Progenitor cell of endocrine pancreas (in vitro differentiated cells): ENCODE results near the gene TNFAIP1. TPM values are rescaled to one million over a fixed set of nuclear protein-coding genes. Genes with fewer than 3 reads are reported as not detected.
A peak's percentile ranks its signal among the peaks of the same experiment; 100 is the strongest.

ENCODE experiments used
- DNase-seq: peaks from one replicate; pipeline ENCODE4 v3.0.0; 2021; ENCODE audit warnings: low spot score; ENCODE audit not compliant: unreplicated experiment
- H3K27ac Mint-ChIP-seq: 2 replicates; pipeline ENCODE4 v1.8.0; 2021; ENCODE audit warnings: mild to moderate bottlenecking, moderate library complexity, mixed read lengths
- H3K27me3 Mint-ChIP-seq: 2 replicates; pipeline ENCODE4 v1.8.0; 2021; ENCODE audit warnings: mixed read lengths
- H3K36me3 Mint-ChIP-seq: 2 replicates; pipeline ENCODE4 v1.8.0; 2022; ENCODE audit warnings: mixed read lengths; ENCODE audit not compliant: insufficient read depth
- H3K4me1 Mint-ChIP-seq: 2 replicates; pipeline ENCODE4 v1.8.0; 2021; ENCODE audit warnings: low read depth, mixed read lengths
- H3K4me3 Mint-ChIP-seq: 2 replicates; pipeline ENCODE4 v1.8.0; 2021; ENCODE audit warnings: low read depth, mild to moderate bottlenecking, moderate library complexity, mixed read lengths
- H3K9me3 Mint-ChIP-seq: 2 replicates; pipeline ENCODE4 v1.8.0; 2021; ENCODE audit warnings: low read depth, mixed read lengths
- CTCF ChIP-seq: fragments of 200-600 bp; sonication (generic); IDR thresholded peaks from one replicate; pipeline ENCODE4 v1.5.0; 2021; ENCODE audit warnings: antibody characterized with exemption, mild to moderate bottlenecking; ENCODE audit not compliant: unreplicated experiment
- total RNA-seq: library from RNA; stranded (reverse); gene quantifications from 2 replicates; pipeline ENCODE4 v1.2.1, GENCODE V29; 2021

Gene TNFAIP1
- total RNA-seq, 1 donor from 2014 or later = 50.9 TPM

- H3K27me3 Mint-ChIP-seq = no peaks in the 10 kb centered on the region
- H3K36me3 Mint-ChIP-seq = peaks cover 7% of the 10 kb centered on the region
- H3K4me1 Mint-ChIP-seq = no peaks in the 10 kb centered on the region
- DNase-seq = no peak
- H3K9me3 Mint-ChIP-seq = no peaks in the 10 kb centered on the region
- no peak overlapping the region for H3K4me3 Mint-ChIP-seq
- no peak overlapping the region for H3K27ac Mint-ChIP-seq
- no peak for TF ChIP-seq CTCF
Measured at GRCh38 chr17:28343491-28343932, 8.0 kb downstream of the TNFAIP1 start.

GRCh38 chr17:28344011-28344410, 8.4 kb downstream of the TNFAIP1 start:
- no peak for TF ChIP-seq CTCF
- Mint-ChIP-seq H3K4me3 (no peak overlapping the region), H3K4me1 (no peaks in the 10 kb centered on the region), H3K27ac (no peak overlapping the region), H3K36me3 (peaks cover 7% of the 10 kb centered on the region), H3K27me3 (no peaks in the 10 kb centered on the region), H3K9me3 (no peaks in the 10 kb centered on the region)
- no peak for DNase-seq

GRCh38 chr17:28344435-28344901, 8.9 kb downstream of the TNFAIP1 start:
- Mint-ChIP-seq H3K27ac (no peak overlapping the region), H3K9me3 (no peaks in the 10 kb centered on the region), H3K27me3 (no peaks in the 10 kb centered on the region), H3K4me3 (no peak overlapping the region), H3K4me1 (no peaks in the 10 kb centered on the region), H3K36me3 (peaks cover 7% of the 10 kb centered on the region)
- DNase-seq = no peak
- no peak for TF ChIP-seq CTCF

- Mint-ChIP-seq H3K4me1 (no peaks in the 10 kb centered on the region), H3K4me3 (no peak overlapping the region), H3K27ac (peak overlapping the region; percentile 56), H3K9me3 (no peaks in the 10 kb centered on the region), H3K36me3 (peaks cover 9% of the 10 kb centered on the region), H3K27me3 (no peaks in the 10 kb centered on the region)
- no peak for TF ChIP-seq CTCF
- no peak for DNase-seq
Measured at GRCh38 chr17:28345419-28346198, 10.0 kb downstream of the TNFAIP1 start.

GRCh38 chr17:28346199-28346580, 10.6 kb downstream of the TNFAIP1 start:
- no peaks in the 10 kb centered on the region for H3K4me1 Mint-ChIP-seq
- no peak overlapping the region for H3K27ac Mint-ChIP-seq
- no peak overlapping the region for H3K4me3 Mint-ChIP-seq
- no peaks in the 10 kb centered on the region for H3K27me3 Mint-ChIP-seq
- no peaks in the 10 kb centered on the region for H3K9me3 Mint-ChIP-seq
- no peak for DNase-seq
- TF ChIP-seq CTCF = no peak
- peaks cover 13% of the 10 kb centered on the region for H3K36me3 Mint-ChIP-seq
